Peyer's patch (tissue), 4 donors: ENCODE results near the gene C8A.

ENCODE experiments used
- CTCF ChIP-seq, 6 experiments: fragments of 450-650 bp in 4 of 6; fragments of 200-600 bp in 2 of 6; sonication (generic) in 1 of 6; IDR thresholded peaks; one replicate each; pipeline ENCODE4 v1.5.1; 2017 to 2019; ENCODE audit warnings: antibody characterized with exemption in 6 of 6, mild to moderate bottlenecking in 3 of 6, moderate library complexity in 1 of 6
- POLR2A ChIP-seq, 2 donors: fragments of 450-650 bp; IDR thresholded peaks; one replicate each; pipeline ENCODE4 v1.5.1; 2017; ENCODE audit warnings: antibody characterized with exemption in 2 of 2, mild to moderate bottlenecking in 2 of 2, moderate library complexity in 2 of 2

GRCh38 chr1:56910441-56910985 is 55.9 kb downstream of the C8A start:
- TF ChIP-seq CTCF (IDR thresholded peaks at IDR 0.05) (no peak), POLR2A (IDR thresholded peaks at IDR 0.05) (no peak)
